ENCODE results near the gene RGS7. TPM values are rescaled to one million over a fixed set of nuclear protein-coding genes. Genes with fewer than 3 reads are reported as not detected.
A peak's percentile ranks its signal among the peaks of the same experiment; 100 is the strongest.

Gene RGS7
- total RNA-seq, 1 donor from 2014 or later = 0.18 TPM

GRCh38 chr1:241325456-241325855 lies 31.5 kb downstream of the RGS7 start:
- no peak for DNase-seq (ENCODE audit: low read depth)
- Histone ChIP-seq H3K4me2 (ENCODE audit: low read length) (no peak overlapping the region), H3K9ac (ENCODE audit: low read length) (no peak overlapping the region), H3K4me1 (ENCODE audit: insufficient read depth, low read length) (no peaks in the 10 kb centered on the region), H3K27ac (ENCODE audit: low read depth, low read length) (no peak overlapping the region), H3K9me3 (ENCODE audit: insufficient read depth, low read depth, low read length) (no peaks in the 10 kb centered on the region), H3K36me3 (ENCODE audit: insufficient read depth, low read length) (no peaks in the 10 kb centered on the region), H3K4me3 (ENCODE audit: insufficient read depth, low read depth, low read length) (no peak overlapping the region), H3K27me3 (ENCODE audit: insufficient read depth, low read length) (no peaks in the 10 kb centered on the region), H2AFZ (ENCODE audit: low read depth, low read length) (no peak overlapping the region), H3K79me2 (ENCODE audit: insufficient read depth, low read length) (no peaks in the 10 kb centered on the region), H4K20me1 (ENCODE audit: insufficient read depth, low read length) (no peaks in the 10 kb centered on the region)
- Mint-ChIP-seq H3K4me1 (ENCODE audit: low read depth, unreplicated experiment) (no peaks in the 10 kb centered on the region), H3K27me3 (ENCODE audit: low read depth, unreplicated experiment) (peaks cover 11% of the 10 kb centered on the region), H3K36me3 (ENCODE audit: low read depth, unreplicated experiment) (no peaks in the 10 kb centered on the region), H3K4me3 (ENCODE audit: unreplicated experiment) (no peak overlapping the region), H3K27ac (ENCODE audit: unreplicated experiment) (no peak overlapping the region), H3K9me3 (ENCODE audit: unreplicated experiment) (no peaks in the 10 kb centered on the region)
- FAIRE-seq = no peak
- TF ChIP-seq EZH2 (IDR thresholded peaks at IDR 0.05; ENCODE audit: insufficient read depth, low read length) (no peak), CTCF (IDR thresholded peaks at IDR 0.05; ENCODE audit: insufficient read depth, low read depth, low read length) (no peak)

- Histone ChIP-seq H4K20me1 (ENCODE audit: insufficient read depth, low read length) (no peaks in the 10 kb centered on the region), H3K9ac (ENCODE audit: low read length) (no peak overlapping the region), H3K27me3 (ENCODE audit: insufficient read depth, low read length) (no peaks in the 10 kb centered on the region), H3K4me1 (ENCODE audit: insufficient read depth, low read length) (no peaks in the 10 kb centered on the region), H3K4me2 (ENCODE audit: low read length) (no peak overlapping the region), H3K79me2 (ENCODE audit: insufficient read depth, low read length) (no peaks in the 10 kb centered on the region), H3K27ac (ENCODE audit: low read depth, low read length) (no peak overlapping the region), H2AFZ (ENCODE audit: low read depth, low read length) (no peak overlapping the region), H3K4me3 (ENCODE audit: insufficient read depth, low read depth, low read length) (no peak overlapping the region), H3K9me3 (ENCODE audit: insufficient read depth, low read depth, low read length) (no peaks in the 10 kb centered on the region), H3K36me3 (ENCODE audit: insufficient read depth, low read length) (no peaks in the 10 kb centered on the region)
- no peaks in the 10 kb centered on the region for H3K4me1 Mint-ChIP-seq (ENCODE audit: low read depth, unreplicated experiment)
- H3K27me3 Mint-ChIP-seq (ENCODE audit: low read depth, unreplicated experiment) = peaks cover 11% of the 10 kb centered on the region
- H3K9me3 Mint-ChIP-seq (ENCODE audit: unreplicated experiment) = no peaks in the 10 kb centered on the region
- H3K4me3 Mint-ChIP-seq (ENCODE audit: unreplicated experiment) = no peak overlapping the region
- TF ChIP-seq CTCF (IDR thresholded peaks at IDR 0.05; ENCODE audit: insufficient read depth, low read depth, low read length) (no peak), EZH2 (IDR thresholded peaks at IDR 0.05; ENCODE audit: insufficient read depth, low read length) (no peak)
- FAIRE-seq = no peak
- peak; percentile 6 for DNase-seq (ENCODE audit: low read depth)
- H3K36me3 Mint-ChIP-seq (ENCODE audit: low read depth, unreplicated experiment) = no peaks in the 10 kb centered on the region
- H3K27ac Mint-ChIP-seq (ENCODE audit: unreplicated experiment) = no peak overlapping the region
These were observed 33.4 kb downstream of the RGS7 start for GRCh38 chr1:241323514-241324195.

- H3K27ac ChIP-seq (ENCODE audit: low read depth, low read length) = no peak overlapping the region
- H4K20me1 ChIP-seq (ENCODE audit: insufficient read depth, low read length) = no peaks in the 10 kb centered on the region
- no peaks in the 10 kb centered on the region for H3K9me3 ChIP-seq (ENCODE audit: insufficient read depth, low read depth, low read length)
- no peak overlapping the region for H2AFZ ChIP-seq (ENCODE audit: low read depth, low read length)
- H3K4me2 ChIP-seq (ENCODE audit: low read length) = no peak overlapping the region
- no peaks in the 10 kb centered on the region for H3K4me1 Mint-ChIP-seq (ENCODE audit: low read depth, unreplicated experiment)
- H3K27ac Mint-ChIP-seq (ENCODE audit: unreplicated experiment) = no peak overlapping the region
- H3K36me3 ChIP-seq (ENCODE audit: insufficient read depth, low read length) = no peaks in the 10 kb centered on the region
- no peaks in the 10 kb centered on the region for H3K36me3 Mint-ChIP-seq (ENCODE audit: low read depth, unreplicated experiment)
- no peak overlapping the region for H3K9ac ChIP-seq (ENCODE audit: low read length)
- no peak overlapping the region for H3K4me3 ChIP-seq (ENCODE audit: insufficient read depth, low read depth, low read length)
- FAIRE-seq (no peak), DNase-seq (ENCODE audit: low read depth) (no peak)
- no peak for TF ChIP-seq EZH2 (IDR thresholded peaks at IDR 0.05; ENCODE audit: insufficient read depth, low read length)
- no peak for TF ChIP-seq CTCF (IDR thresholded peaks at IDR 0.05; ENCODE audit: insufficient read depth, low read depth, low read length)
- H3K9me3 Mint-ChIP-seq (ENCODE audit: unreplicated experiment) = no peaks in the 10 kb centered on the region
- no peaks in the 10 kb centered on the region for H3K4me1 ChIP-seq (ENCODE audit: insufficient read depth, low read length)
- peaks cover 7% of the 10 kb centered on the region for H3K27me3 Mint-ChIP-seq (ENCODE audit: low read depth, unreplicated experiment)
- H3K79me2 ChIP-seq (ENCODE audit: insufficient read depth, low read length) = no peaks in the 10 kb centered on the region
- no peak overlapping the region for H3K4me3 Mint-ChIP-seq (ENCODE audit: unreplicated experiment)
- H3K27me3 ChIP-seq (ENCODE audit: insufficient read depth, low read length) = no peaks in the 10 kb centered on the region
These were observed 39.3 kb downstream of the RGS7 start for GRCh38 chr1:241317676-241318075.

Measured in astrocyte (in vitro differentiated cells and primary cell).